T1000 (cell line): Measurements from ENCODE around the gene ARHGEF1.
"Not testable (repeated sequence)": the region's sequence is repeated elsewhere in the genome, so short reads cannot be mapped to it uniquely, and the experiment has no call there.

ENCODE experiments used
- DNase-seq: peaks from one replicate; lab custom pipeline; 2025; ENCODE audit warnings: mixed read lengths; lab: John Stamatoyannopoulos, UW

Gene ARHGEF1

GRCh38 chr19:41863209-41863931 lies 19.6 kb upstream of the ARHGEF1 start:
- no peak for DNase-seq

- no peak for DNase-seq
Observed at GRCh38 chr19:41864374-41864773, 18.6 kb upstream of the ARHGEF1 start.

- DNase-seq, result no peak
Observed at GRCh38 chr19:41866284-41866683, 16.7 kb upstream of the ARHGEF1 start.

GRCh38 chr19:41868120-41868988 lies 14.6 kb upstream of the ARHGEF1 start:
- no peak for DNase-seq

GRCh38 chr19:41868989-41869300 lies 14.0 kb upstream of the ARHGEF1 start:
- no peak for DNase-seq

- no peak for DNase-seq
Observed at GRCh38 chr19:41869374-41869955, 13.5 kb upstream of the ARHGEF1 start.

GRCh38 chr19:41870401-41870873 lies 12.5 kb upstream of the ARHGEF1 start:
- no peak for DNase-seq

- DNase-seq, result no peak
Observed at GRCh38 chr19:41871573-41872383, 11.2 kb upstream of the ARHGEF1 start.

- DNase-seq, result no peak
Observed at GRCh38 chr19:41872384-41872774, 10.6 kb upstream of the ARHGEF1 start.

- DNase-seq, result peak; percentile 20
Observed at GRCh38 chr19:41872775-41873647, 10.0 kb upstream of the ARHGEF1 start.

GRCh38 chr19:41875973-41876372 lies 7.0 kb upstream of the ARHGEF1 start:
- DNase-seq, result not testable (repeated sequence)

GRCh38 chr19:41876847-41877832 lies 5.8 kb upstream of the ARHGEF1 start, which contains the start of gene CD79A:
CD79A (plus strand) TSS chr19:41877279; CDS start chr19:41877305, 26 bp downstream.
- no peak for DNase-seq

- DNase-seq, result no peak
Observed at GRCh38 chr19:41877916-41878905, 4.8 kb upstream of the ARHGEF1 start.

GRCh38 chr19:41879080-41879479 lies 3.9 kb upstream of the ARHGEF1 start:
- DNase-seq, result no peak

- DNase-seq, result no peak
Observed at GRCh38 chr19:41879670-41880328, 3.2 kb upstream of the ARHGEF1 start.

- DNase-seq, result no peak
Observed at GRCh38 chr19:41880329-41880708, 2.7 kb upstream of the ARHGEF1 start.

GRCh38 chr19:41883463-41883820 lies 458 bp downstream of the ARHGEF1 start:
- DNase-seq, result no peak
